Cardiac fibroblast (primary cell): Measurements from ENCODE around the gene MS4A15.
"Not testable (repeated sequence)": the region's sequence is repeated elsewhere in the genome, so short reads cannot be mapped to it uniquely, and the experiment has no call there.

Experiments
- DNase-seq, 2 donors: peaks; one replicate each; pipeline versions ENCODE4 v3.0.0 to v3.0.0-alpha.2; 2010; ENCODE audit warnings: low read depth in 2 of 2
- H3K4me3 ChIP-seq, 2 donors: replicated peaks in 1 of 2; 1 replicate in 1 of 2; 2 replicates in 1 of 2; pipeline ENCODE4 v1.5.1; 2011; ENCODE audit warnings: low read depth in 2 of 2, low read length in 2 of 2, mild to moderate bottlenecking in 2 of 2, moderate library complexity in 1 of 2
- CTCF ChIP-seq: IDR thresholded peaks from one replicate; pipeline ENCODE4 v1.5.1; 2011; ENCODE audit warnings: low read depth, mild to moderate bottlenecking, low read length, inconsistent platforms

MS4A15 gene

GRCh38 chr11:60750911-60751310 is 5.8 kb upstream of the MS4A15 start:
- no peak overlapping the region for H3K4me3 ChIP-seq
- TF ChIP-seq CTCF = no peak
- no peak for DNase-seq

- no peak for TF ChIP-seq CTCF
- no peak overlapping the region for H3K4me3 ChIP-seq
- no peak for DNase-seq
Observed at GRCh38 chr11:60753309-60753708, 3.4 kb upstream of the MS4A15 start.

GRCh38 chr11:60754887-60755286 is 1.8 kb upstream of the MS4A15 start:
- no peak overlapping the region for H3K4me3 ChIP-seq
- DNase-seq = no peak
- TF ChIP-seq CTCF = no peak

GRCh38 chr11:60757231-60757800 is 649 bp downstream of the MS4A15 start:
- TF ChIP-seq CTCF = no peak
- DNase-seq = no peak

GRCh38 chr11:60758671-60759070 is 2.0 kb downstream of the MS4A15 start:
- H3K4me3 ChIP-seq, DNase-seq: not testable (repeated sequence)

More at GRCh38 chr11:60757231-60757800, 649 bp downstream of the MS4A15 start:
- H3K4me3 ChIP-seq = no peak overlapping the region

- not testable (repeated sequence) for DNase-seq, H3K4me3 ChIP-seq
Observed at GRCh38 chr11:60759438-60760225, 3.0 kb downstream of the MS4A15 start.

- H3K4me3 ChIP-seq = no peak overlapping the region
- no peak for TF ChIP-seq CTCF
Observed at GRCh38 chr11:60761436-60762190, 4.9 kb downstream of the MS4A15 start.

More at GRCh38 chr11:60761436-60762190, 4.9 kb downstream of the MS4A15 start:
- DNase-seq = no peak
